Lower leg skin (tissue), 3 donors: ENCODE data around the gene PLEKHG2.

Experiments used
- CTCF ChIP-seq, 3 donors: fragments of 450-650 bp; IDR thresholded peaks; one replicate each; pipeline ENCODE4 v1.5.1; 2016; ENCODE audit warnings: antibody characterized with exemption in 3 of 3, mild to moderate bottlenecking in 3 of 3, moderate library complexity in 2 of 3
- POLR2A ChIP-seq, 2 donors: fragments of 450-650 bp; IDR thresholded peaks; one replicate each; pipeline ENCODE4 v1.6.1; 2016 to 2017; ENCODE audit warnings: antibody characterized with exemption in 2 of 2, mild to moderate bottlenecking in 1 of 2, moderate library complexity in 1 of 2

- TF ChIP-seq CTCF (IDR thresholded peaks at IDR 0.05) (no peak), POLR2A (IDR thresholded peaks at IDR 0.05) (no peak)
Measured at GRCh38 chr19:39369200-39369599, 43.3 kb upstream of the PLEKHG2 start.
